B cell (primary cell): ENCODE results near the gene ZSWIM6. TPM values are rescaled to one million over a fixed set of nuclear protein-coding genes. Genes with fewer than 3 reads are reported as not detected.

Experiments used
- ATAC-seq: fragments of 200-7000 bp; cut with Tn5 transposase; one replicate; pipeline ENCODE4 v1.10.0; 2021; ENCODE audit warnings: low read depth, mild to moderate bottlenecking, moderate number of reproducible peaks, moderate library complexity
- CTCF ChIA-PET: fragments of 350-600 bp; sonication (Branson Sonifier 250); formaldehyde crosslinking; loops from one replicate; lab custom pipeline; 2021; ENCODE audit warnings: antibody characterized with exemption, inconsistent platforms; lab: Charles Lee
- POLR2A ChIA-PET: fragments of 350-600 bp; sonication (Branson Sonifier 250); formaldehyde crosslinking; loops from one replicate; lab custom pipeline; 2021; ENCODE audit warnings: antibody characterized with exemption; lab: Charles Lee
- DNase-seq: peaks from one replicate; pipeline ENCODE4 v3.0.0; 2013
- H2AFZ ChIP-seq: 2 replicates; pipeline ENCODE4 v1.6.1; 2012; ENCODE audit warnings: mild to moderate bottlenecking, low read depth, low read length; ENCODE audit not compliant: insufficient read depth, poor library complexity, severe bottlenecking
- H3K27ac ChIP-seq, 2 donors: 1 replicate in 1 of 2; 2 replicates in 1 of 2; pipeline ENCODE4 v1.5.1; 2012 to 2013; ENCODE audit warnings: low read length in 2 of 2, mild to moderate bottlenecking in 2 of 2, moderate library complexity in 1 of 2
- H3K27me3 ChIP-seq, 4 experiments: fragments of 200-600 bp in 1 of 4; sonication (generic) in 1 of 4; replicated peaks in 1 of 4; 1 replicate in 2 of 4; 2 replicates in 2 of 4; pipeline versions ENCODE4 v1.6.1 to v1.7.0; 2013 to 2016; ENCODE audit warnings: low read length in 3 of 4, mild to moderate bottlenecking in 2 of 4, mixed read lengths in 1 of 4, moderate library complexity in 1 of 4; ENCODE audit not compliant: insufficient read depth in 4 of 4, control insufficient read depth in 3 of 4; ENCODE audit errors: control extremely low read depth in 1 of 4
- H3K36me3 ChIP-seq, 2 experiments: replicated peaks in 1 of 2; 1 replicate in 1 of 2; 2 replicates in 1 of 2; pipeline versions ENCODE4 v1.6.1 to v1.7.1; 2013; ENCODE audit warnings: low read length in 1 of 2; ENCODE audit not compliant: insufficient read depth in 2 of 2, control insufficient read depth in 1 of 2; ENCODE audit errors: control extremely low read depth in 1 of 2, extremely low read depth in 1 of 2
- H3K4me1 ChIP-seq, 2 donors: fragments of 200-600 bp in 1 of 2; sonication (generic) in 1 of 2; 1 replicate in 1 of 2; 2 replicates in 1 of 2; pipeline versions ENCODE4 v1.5.1 to v1.6.1; 2013 to 2017; ENCODE audit warnings: low read length in 2 of 2; ENCODE audit not compliant: control insufficient read depth in 2 of 2, insufficient read depth in 2 of 2
- H3K4me2 ChIP-seq: replicated peaks from 2 replicates; pipeline ENCODE3; 2012; ENCODE audit warnings: mild to moderate bottlenecking, low read depth, low read length; ENCODE audit not compliant: poor library complexity, severe bottlenecking
- H3K4me3 ChIP-seq, 5 experiments: fragments of 200-600 bp in 1 of 5; sonication (generic) in 1 of 5; 1 replicate in 3 of 5; 2 replicates in 2 of 5; pipeline versions ENCODE4 v1.5.1 to v1.7.0; 2011 to 2016; ENCODE audit warnings: low read length in 4 of 5, mild to moderate bottlenecking in 4 of 5, low read depth in 2 of 5, control low read depth in 1 of 5, moderate library complexity in 1 of 5; ENCODE audit not compliant: insufficient read depth in 1 of 5; ENCODE audit errors: control extremely low read depth in 1 of 5, extremely low read depth in 1 of 5
- H3K79me2 ChIP-seq: fragments of 200-600 bp; sonication (generic); one replicate; pipeline ENCODE4 v1.6.0; 2016; ENCODE audit warnings: low read length; ENCODE audit not compliant: control insufficient read depth, insufficient read depth
- H3K9ac ChIP-seq: fragments of 200-600 bp; sonication (generic); 2 replicates; pipeline ENCODE4 v1.6.1; 2017; ENCODE audit warnings: mild to moderate bottlenecking, low read length, moderate library complexity
- H3K9me3 ChIP-seq, 3 donors: one replicate each; pipeline versions ENCODE4 v1.6.1 to v1.7.1; 2013; ENCODE audit warnings: low read length in 2 of 3; ENCODE audit not compliant: control insufficient read depth in 2 of 3, insufficient read depth in 1 of 3; ENCODE audit errors: control extremely low read depth in 1 of 3
- H4K20me1 ChIP-seq: 2 replicates; pipeline ENCODE4 v1.6.0; 2012; ENCODE audit warnings: mild to moderate bottlenecking, low read length; ENCODE audit not compliant: insufficient read depth, control insufficient read depth, poor library complexity, severe bottlenecking
- H3K27ac Mint-ChIP-seq: one replicate; pipeline ENCODE4 v1.8.0; 2021; ENCODE audit warnings: mixed read lengths
- H3K27me3 Mint-ChIP-seq: one replicate; pipeline ENCODE4 v1.8.0; 2021; ENCODE audit warnings: mixed read lengths
- H3K4me1 Mint-ChIP-seq: one replicate; pipeline ENCODE4 v1.8.0; 2021; ENCODE audit warnings: mixed read lengths
- H3K4me3 Mint-ChIP-seq: one replicate; pipeline ENCODE4 v1.8.0; 2021; ENCODE audit warnings: mixed read lengths
- H3K9me3 Mint-ChIP-seq: one replicate; pipeline ENCODE4 v1.8.0; 2022; ENCODE audit warnings: mixed read lengths; ENCODE audit not compliant: insufficient read depth
- CTCF ChIP-seq: fragments of 200-600 bp; IDR thresholded peaks from one replicate; pipeline ENCODE4 v1.8.0; 2022; ENCODE audit warnings: antibody characterized with exemption, mild to moderate bottlenecking
- EZH2 ChIP-seq: IDR thresholded peaks from 2 replicates; pipeline ENCODE4 v1.6.1; 2012; ENCODE audit warnings: borderline replicate concordance, low read depth, mild to moderate bottlenecking, moderate library complexity, low read length; ENCODE audit not compliant: insufficient read depth, poor library complexity, severe bottlenecking
- WGBS: methylation state at CpG from one replicate; pipeline ENCODE4 v1.1.5; 2013; ENCODE audit warnings: missing lambda C conversion rate; ENCODE audit not compliant: insufficient coverage; 5-methylcytosine and 5-hydroxymethylcytosine counted together
- intact Hi-C: fragments of 100-400 bp; cut with micrococcal nuclease; formaldehyde crosslinking; loops from one replicate; pipeline ENCODE4 v1.10.0; 2022
- polyA plus RNA-seq: library from polyadenylated mRNA; depleted of rRNA; stranded (reverse); fragments of >200 nt; gene quantifications from 2 replicates; pipeline ENCODE4 v1.2.3, GENCODE V29; 2012
- total RNA-seq, 2 donors: library from RNA; stranded (reverse); fragments of 120-200 nt in 1 of 2; gene quantifications; 1 replicate in 1 of 2; 2 replicates in 1 of 2; pipeline versions ENCODE4 v1.2.3 to v1.2.4, GENCODE V29; 2013 to 2022

Gene ZSWIM6
- total and polyA plus RNA-seq, 2 donors (not counting 1 experiment from before 2014, with no cell fraction given) = 7.9 to 16.4 TPM

GRCh38 chr5:61416420-61416819, 84.4 kb downstream of the ZSWIM6 start:
- DNase-seq = no peak
- no peak overlapping the region for H2AFZ ChIP-seq
- ChIA-PET CTCF (no interaction called here), POLR2A (no interaction called here)
- ATAC-seq = no peak
- no peaks in the 10 kb centered on the region for H3K27me3 Mint-ChIP-seq
- no peak overlapping the region for H3K4me3 ChIP-seq
- H3K4me1 ChIP-seq = no peaks in the 10 kb centered on the region
- H3K9me3 Mint-ChIP-seq = peaks cover under 1% of the 10 kb centered on the region
- peaks cover 38% of the 10 kb centered on the region for H3K4me1 Mint-ChIP-seq
- H3K4me2 ChIP-seq = no peak overlapping the region
- H3K27ac ChIP-seq = no peak overlapping the region
- H3K9ac ChIP-seq = no peak overlapping the region
- H3K36me3 ChIP-seq = no peaks in the 10 kb centered on the region
- peaks cover 75% of the 10 kb centered on the region for H3K79me2 ChIP-seq
- no peaks in the 10 kb centered on the region for H3K27me3 ChIP-seq
- WGBS = no CpG with 5 or more reads among the region's 1 CpG
- H4K20me1 ChIP-seq = peaks cover 60% of the 10 kb centered on the region
- H3K4me3 Mint-ChIP-seq = no peak overlapping the region
- H3K9me3 ChIP-seq = peaks cover 0 to 5% (median 0%) of the 10 kb centered on the region in 3 donors
- no peak overlapping the region for H3K27ac Mint-ChIP-seq
- intact Hi-C loops = no loop called here
- TF ChIP-seq EZH2 (no peak), CTCF (no peak)

GRCh38 chr5:61417340-61417739, 85.3 kb downstream of the ZSWIM6 start:
- Histone ChIP-seq H3K4me2 (no peak overlapping the region), H3K79me2 (peaks cover 75% of the 10 kb centered on the region), H3K36me3 (no peaks in the 10 kb centered on the region), H3K9ac (no peak overlapping the region), H2AFZ (no peak overlapping the region), H3K4me1 (no peaks in the 10 kb centered on the region), H3K27me3 (no peaks in the 10 kb centered on the region), H4K20me1 (peaks cover 51% of the 10 kb centered on the region), H3K4me3 (no peak overlapping the region), H3K9me3 (peaks cover 0 to 5% (median 2%) of the 10 kb centered on the region in 3 donors), H3K27ac (no peak overlapping the region)
- ChIA-PET POLR2A (no interaction called here), CTCF (no interaction called here)
- H3K4me1 Mint-ChIP-seq = peaks cover 37% of the 10 kb centered on the region
- ATAC-seq (no peak), DNase-seq (no peak)
- TF ChIP-seq CTCF (no peak), EZH2 (no peak)
- intact Hi-C loops = no loop called here
- no CpG with 5 or more reads among the region's 3 CpGs for WGBS
- H3K9me3 Mint-ChIP-seq = peaks cover 2% of the 10 kb centered on the region
- no peaks in the 10 kb centered on the region for H3K27me3 Mint-ChIP-seq
- no peak overlapping the region for H3K4me3 Mint-ChIP-seq
- H3K27ac Mint-ChIP-seq = no peak overlapping the region
